ENCODE measurements around the gene MS4A6A. TPM values are rescaled to one million over a fixed set of nuclear protein-coding genes. Genes with fewer than 3 reads are reported as not detected.
A peak's percentile ranks its signal among the peaks of the same experiment; 100 is the strongest.
"Not testable (repeated sequence)": the region's sequence is repeated elsewhere in the genome, so short reads cannot be mapped to it uniquely, and the experiment has no call there.

Gene MS4A6A
- total RNA-seq, 1 donor from 2014 or later, result 112 TPM

- Histone ChIP-seq H3K27ac (no peak overlapping the region), H3K9me3 (no peaks in the 10 kb centered on the region), H3K27me3 (no peaks in the 10 kb centered on the region), H3K4me1 (no peaks in the 10 kb centered on the region), H3K4me3 (no peak overlapping the region), H3K36me3 (no peaks in the 10 kb centered on the region)
- ATAC-seq, result peak; percentile 92
- intact Hi-C loops (cut with DNase I), result no loop called here
- peak; percentile 73 for TF ChIP-seq CTCF (IDR thresholded peaks at IDR 0.05)
- no peak for DNase-seq
These were observed 11.0 kb upstream of the MS4A6A start for GRCh38 chr11:60193687-60194433.

GRCh38 chr11:60192564-60192963 is 9.7 kb upstream of the MS4A6A start:
- H3K4me3 ChIP-seq; ATAC-seq; H3K36me3 ChIP-seq; H3K4me1 ChIP-seq; H3K27me3 ChIP-seq; DNase-seq; H3K9me3 ChIP-seq; H3K27ac ChIP-seq; intact Hi-C loops (cut with DNase I): not testable (repeated sequence)

- not testable (repeated sequence) for H3K4me3 ChIP-seq, ATAC-seq
These were observed 5.6 kb upstream of the MS4A6A start for GRCh38 chr11:60188481-60188880.

GRCh38 chr11:60186128-60186527 is 3.2 kb upstream of the MS4A6A start:
- DNase-seq; ATAC-seq; H3K27me3 ChIP-seq; H3K36me3 ChIP-seq; H3K9me3 ChIP-seq; intact Hi-C loops (cut with DNase I); H3K4me1 ChIP-seq; H3K4me3 ChIP-seq: not testable (repeated sequence)
- H3K27ac ChIP-seq, result peak overlapping the region; percentile 36

More at GRCh38 chr11:60188481-60188880, 5.6 kb upstream of the MS4A6A start:
- H3K9me3 ChIP-seq; DNase-seq; intact Hi-C loops (cut with DNase I); H3K36me3 ChIP-seq; H3K27me3 ChIP-seq; H3K4me1 ChIP-seq; H3K27ac ChIP-seq: not testable (repeated sequence)

GRCh38 chr11:60185512-60185827 is 2.6 kb upstream of the MS4A6A start:
- H3K9me3 ChIP-seq; ATAC-seq; intact Hi-C loops (cut with DNase I); DNase-seq; H3K36me3 ChIP-seq; H3K4me1 ChIP-seq; H3K4me3 ChIP-seq; H3K27me3 ChIP-seq: not testable (repeated sequence)
- H3K27ac ChIP-seq, result peak overlapping the region; percentile 36

- TF ChIP-seq CTCF (IDR thresholded peaks at IDR 0.05), result no peak
- H3K27ac ChIP-seq, result peak overlapping the region; percentile 36
- intact Hi-C loops (cut with DNase I), result no loop called here
- H3K36me3 ChIP-seq, result no peaks in the 10 kb centered on the region
- H3K4me1 ChIP-seq, result no peaks in the 10 kb centered on the region
- H3K4me3 ChIP-seq, result no peak overlapping the region
- ATAC-seq (peak; percentile 77), DNase-seq (no peak)
- no peaks in the 10 kb centered on the region for H3K27me3 ChIP-seq
- no peaks in the 10 kb centered on the region for H3K9me3 ChIP-seq
These were observed 2.1 kb upstream of the MS4A6A start for GRCh38 chr11:60184824-60185511.

- Histone ChIP-seq H3K4me1 (no peaks in the 10 kb centered on the region), H3K27ac (peak overlapping the region; percentile 45), H3K9me3 (no peaks in the 10 kb centered on the region), H3K27me3 (no peaks in the 10 kb centered on the region), H3K36me3 (no peaks in the 10 kb centered on the region), H3K4me3 (no peak overlapping the region)
- TF ChIP-seq CTCF (IDR thresholded peaks at IDR 0.05), result no peak
- DNase-seq, result no peak
- intact Hi-C loops (cut with DNase I), result no loop called here
- ATAC-seq, result peak; percentile 56
These were observed 815 bp upstream of the MS4A6A start for GRCh38 chr11:60183591-60184205.
